Smooth muscle cell (in vitro differentiated cells): ENCODE results near the gene EMP3. TPM values are rescaled to one million over a fixed set of nuclear protein-coding genes. Genes with fewer than 3 reads are reported as not detected.

Source experiments
- DNase-seq: peaks from one replicate; lab custom pipeline; 2025; ENCODE audit not compliant: unreplicated experiment; lab: John Stamatoyannopoulos, UW
- H2AFZ ChIP-seq: fragments of 200-600 bp; sonication (generic); 2 replicates; pipeline ENCODE4 v1.6.0; 2016; ENCODE audit warnings: antibody characterized with exemption, low read depth, mild to moderate bottlenecking
- H3F3A ChIP-seq: fragments of 200-600 bp; sonication (generic); 2 replicates; pipeline ENCODE4 v1.6.0; 2017; ENCODE audit warnings: antibody characterized with exemption, low read depth
- H3K27ac ChIP-seq: fragments of 200-600 bp; sonication (generic); 2 replicates; pipeline ENCODE4 v1.5.1; 2016; ENCODE audit warnings: low read depth, mild to moderate bottlenecking
- H3K27me3 ChIP-seq: fragments of 200-600 bp; sonication (generic); 2 replicates; pipeline ENCODE4 v1.6.1; 2016; ENCODE audit warnings: low read depth, mild to moderate bottlenecking
- H3K36me3 ChIP-seq: fragments of 200-600 bp; sonication (generic); 2 replicates; pipeline ENCODE4 v1.5.1; 2016; ENCODE audit warnings: low read depth
- H3K4me1 ChIP-seq: fragments of 200-600 bp; sonication (generic); 2 replicates; pipeline ENCODE4 v1.5.1; 2016; ENCODE audit warnings: low read depth
- H3K4me2 ChIP-seq: fragments of 200-600 bp; sonication (generic); 2 replicates; pipeline ENCODE4 v1.6.0; 2016; ENCODE audit warnings: mild to moderate bottlenecking
- H3K4me3 ChIP-seq: fragments of 200-600 bp; sonication (generic); 2 replicates; pipeline ENCODE4 v1.5.1; 2016; ENCODE audit warnings: mild to moderate bottlenecking
- H3K79me2 ChIP-seq: fragments of 200-600 bp; sonication (generic); 2 replicates; pipeline ENCODE4 v1.6.0; 2016; ENCODE audit warnings: low read depth, mild to moderate bottlenecking
- H3K9ac ChIP-seq: fragments of 200-600 bp; sonication (generic); 2 replicates; pipeline ENCODE4 v1.6.0; 2016; ENCODE audit warnings: low read depth
- H3K9me3 ChIP-seq: fragments of 200-600 bp; sonication (generic); replicated peaks from 2 replicates; pipeline ENCODE4 v1.5.1; 2016; ENCODE audit warnings: low read depth
- H4K20me1 ChIP-seq: fragments of 200-600 bp; sonication (generic); 2 replicates; pipeline ENCODE4 v1.6.0; 2016; ENCODE audit warnings: low read depth
- WGBS: methylation state at CpG from one replicate; pipeline ENCODE4 v1.1.7; 2016; ENCODE audit warnings: low lambda C conversion rate; 5-methylcytosine and 5-hydroxymethylcytosine counted together
- polyA plus RNA-seq: library from polyadenylated mRNA; unstranded; fragments of >200 nt; fragmentation: Nextera tagmentation; extraction: Ambion mirVana; gene quantifications from 2 replicates; pipeline ENCODE4 v1.2.1, GENCODE V29; 2016
- total RNA-seq: library from RNA; depleted of rRNA; stranded (reverse); fragments of >200 nt; gene quantifications from 2 replicates; pipeline ENCODE4 v1.2.3, GENCODE V29; 2014
- TF ChIP-seq, protein P1 (sequence below): fragments of 200-600 bp; sonication (generic); IDR thresholded peaks from 2 replicates; pipeline ENCODE4 v1.5.1; 2017; ENCODE audit warnings: borderline replicate concordance, mild to moderate bottlenecking, antibody characterized with exemption; ENCODE audit not compliant: insufficient read depth, poor library complexity, severe bottlenecking

Gene EMP3
- total and polyA plus RNA-seq, 2 experiments from 2014 or later: 95.2 to 458 TPM

DNA sequence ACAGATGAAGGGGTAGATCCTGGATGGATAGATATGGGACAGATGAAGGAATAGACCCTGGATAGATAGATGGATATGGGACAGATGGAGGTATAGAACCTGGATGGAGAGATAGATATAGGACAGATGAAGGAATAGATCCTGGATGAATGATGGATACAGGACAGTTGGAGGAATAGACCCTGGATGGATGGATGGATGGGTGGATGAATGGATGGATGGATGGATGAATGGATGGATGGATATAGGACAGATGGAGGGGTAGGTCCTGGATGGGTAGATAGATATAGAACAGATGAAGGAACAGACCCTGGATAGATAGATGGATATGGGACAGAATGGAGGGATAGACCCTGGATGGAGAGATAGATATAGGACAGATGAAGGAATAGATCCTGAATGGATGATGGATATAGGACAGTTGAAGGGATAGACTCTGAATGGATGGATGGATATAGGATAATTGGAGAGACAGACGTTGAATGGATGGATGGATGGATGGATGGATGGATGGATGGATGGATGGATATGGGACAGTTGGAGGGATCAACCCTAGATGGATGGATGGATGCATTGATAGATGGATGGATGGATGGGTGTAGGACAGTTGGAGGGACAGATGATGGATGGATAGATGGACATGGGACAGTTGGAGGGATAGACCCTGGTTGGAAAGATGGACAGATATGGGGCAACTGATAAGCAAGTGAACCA, 23.3 kb upstream of the EMP3 start:
- Histone ChIP-seq H2AFZ (no peak overlapping the region), H3K27ac (no peak overlapping the region), H3K27me3 (no peaks in the 10 kb centered on the region), H3K9me3 (no peaks in the 10 kb centered on the region), H3K4me2 (no peak overlapping the region), H3K4me3 (no peak overlapping the region), H3K4me1 (no peaks in the 10 kb centered on the region), H4K20me1 (no peaks in the 10 kb centered on the region), H3F3A (no peaks in the 10 kb centered on the region), H3K36me3 (no peaks in the 10 kb centered on the region), H3K9ac (no peak overlapping the region), H3K79me2 (no peaks in the 10 kb centered on the region)
- 90% methylated on average over 1 of the region's 1 CpG for WGBS
- DNase-seq: no peak
- TF ChIP-seq, protein P1, sequence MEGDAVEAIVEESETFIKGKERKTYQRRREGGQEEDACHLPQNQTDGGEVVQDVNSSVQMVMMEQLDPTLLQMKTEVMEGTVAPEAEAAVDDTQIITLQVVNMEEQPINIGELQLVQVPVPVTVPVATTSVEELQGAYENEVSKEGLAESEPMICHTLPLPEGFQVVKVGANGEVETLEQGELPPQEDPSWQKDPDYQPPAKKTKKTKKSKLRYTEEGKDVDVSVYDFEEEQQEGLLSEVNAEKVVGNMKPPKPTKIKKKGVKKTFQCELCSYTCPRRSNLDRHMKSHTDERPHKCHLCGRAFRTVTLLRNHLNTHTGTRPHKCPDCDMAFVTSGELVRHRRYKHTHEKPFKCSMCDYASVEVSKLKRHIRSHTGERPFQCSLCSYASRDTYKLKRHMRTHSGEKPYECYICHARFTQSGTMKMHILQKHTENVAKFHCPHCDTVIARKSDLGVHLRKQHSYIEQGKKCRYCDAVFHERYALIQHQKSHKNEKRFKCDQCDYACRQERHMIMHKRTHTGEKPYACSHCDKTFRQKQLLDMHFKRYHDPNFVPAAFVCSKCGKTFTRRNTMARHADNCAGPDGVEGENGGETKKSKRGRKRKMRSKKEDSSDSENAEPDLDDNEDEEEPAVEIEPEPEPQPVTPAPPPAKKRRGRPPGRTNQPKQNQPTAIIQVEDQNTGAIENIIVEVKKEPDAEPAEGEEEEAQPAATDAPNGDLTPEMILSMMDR: no peak

DNA sequence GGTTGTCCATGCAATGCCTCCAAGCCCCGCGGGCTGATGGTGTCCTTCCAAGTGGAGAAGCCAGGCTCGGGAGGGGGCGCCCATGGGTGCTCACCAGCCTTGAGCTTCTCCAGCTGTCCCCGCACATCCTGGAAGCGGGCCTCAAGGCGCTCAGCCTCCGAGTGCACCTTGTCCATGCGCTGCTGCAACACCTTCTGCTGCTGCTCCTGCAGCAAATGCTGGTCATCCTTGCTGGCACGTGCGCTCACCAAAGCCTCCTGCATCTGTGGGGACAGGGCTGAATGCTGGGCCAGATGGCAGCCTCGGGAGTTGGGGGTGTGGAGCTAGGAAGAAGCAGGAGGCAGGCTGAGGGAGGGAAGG, 22.8 kb upstream of the EMP3 start:
- Histone ChIP-seq H3F3A (no peaks in the 10 kb centered on the region), H3K9ac (no peak overlapping the region), H3K4me3 (no peak overlapping the region), H4K20me1 (no peaks in the 10 kb centered on the region), H3K27me3 (no peaks in the 10 kb centered on the region), H3K9me3 (no peaks in the 10 kb centered on the region), H3K79me2 (no peaks in the 10 kb centered on the region), H2AFZ (no peak overlapping the region), H3K27ac (no peak overlapping the region), H3K4me2 (no peak overlapping the region), H3K36me3 (no peaks in the 10 kb centered on the region), H3K4me1 (no peaks in the 10 kb centered on the region)
- TF ChIP-seq, protein P1: no peak
- 92% methylated on average over 12 of the region's 12 CpGs for WGBS
- DNase-seq: no peak

DNA sequence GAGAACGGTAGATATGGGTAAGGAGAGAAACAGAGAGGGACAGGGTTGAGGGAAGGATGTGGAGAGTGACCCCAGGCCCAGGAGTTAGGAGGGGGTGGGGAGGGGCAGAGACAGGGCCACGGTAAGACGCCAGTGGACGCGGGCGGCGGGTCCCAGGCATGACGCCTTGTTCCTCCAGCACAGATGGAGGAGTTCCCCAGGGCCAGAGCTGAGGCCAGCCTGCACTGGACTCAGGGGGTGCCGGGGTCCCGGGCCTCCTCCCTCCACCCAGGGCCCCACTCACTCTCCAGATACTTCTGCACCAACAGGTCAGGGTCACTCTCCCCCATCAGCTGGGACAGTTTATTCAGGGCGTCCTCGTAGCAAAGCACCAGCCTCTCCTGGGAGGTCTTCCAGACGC, 22.0 kb upstream of the EMP3 start:
- Histone ChIP-seq H3K27me3 (no peaks in the 10 kb centered on the region), H3K4me1 (no peaks in the 10 kb centered on the region), H3K27ac (no peak overlapping the region), H3K4me3 (no peak overlapping the region), H3K9me3 (no peaks in the 10 kb centered on the region), H3K4me2 (no peak overlapping the region), H2AFZ (no peak overlapping the region), H4K20me1 (no peaks in the 10 kb centered on the region), H3K9ac (no peak overlapping the region), H3K36me3 (no peaks in the 10 kb centered on the region), H3K79me2 (no peaks in the 10 kb centered on the region), H3F3A (no peaks in the 10 kb centered on the region)
- no peak for DNase-seq
- TF ChIP-seq, protein P1: no peak
- WGBS: 84% methylated on average over 5 of the region's 13 CpGs

DNA sequence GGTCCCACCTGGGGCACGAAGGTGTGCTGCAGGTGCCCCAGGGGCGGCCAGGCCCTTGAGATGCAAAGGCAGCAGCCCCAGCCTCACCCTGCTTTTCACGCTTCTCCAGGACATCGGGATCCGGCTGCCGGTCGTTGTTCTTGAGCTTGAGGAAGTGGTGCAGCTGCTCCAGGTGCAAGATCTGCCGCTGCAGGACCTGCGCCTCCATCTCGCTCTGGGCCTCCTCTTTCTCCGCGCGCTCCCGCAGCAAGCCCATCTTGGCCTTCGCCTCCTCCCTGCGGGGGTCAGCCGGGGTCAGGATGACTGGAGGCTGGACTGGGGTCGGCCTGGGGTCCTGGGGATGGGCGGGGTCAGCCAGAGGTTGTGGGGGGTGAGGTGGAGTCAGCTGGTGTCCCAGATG, 21.5 kb upstream of the EMP3 start:
- Histone ChIP-seq H2AFZ (no peak overlapping the region), H3F3A (no peaks in the 10 kb centered on the region), H3K79me2 (no peaks in the 10 kb centered on the region), H3K4me2 (no peak overlapping the region), H4K20me1 (no peaks in the 10 kb centered on the region), H3K4me1 (no peaks in the 10 kb centered on the region), H3K4me3 (no peak overlapping the region), H3K36me3 (no peaks in the 10 kb centered on the region), H3K27me3 (no peaks in the 10 kb centered on the region), H3K9me3 (no peaks in the 10 kb centered on the region), H3K27ac (no peak overlapping the region), H3K9ac (no peak overlapping the region)
- 88% methylated on average over 3 of the region's 19 CpGs for WGBS
- TF ChIP-seq, protein P1: no peak
- DNase-seq: no peak
